Body of pancreas (tissue), 4 donors: ENCODE data around the gene CCDC126.

Source experiments
- POLR2A ChIP-seq, 3 donors: fragments of 450-650 bp; IDR thresholded peaks; one replicate each; pipeline ENCODE4 v1.6.1; 2016; ENCODE audit warnings: antibody characterized with exemption in 3 of 3, mild to moderate bottlenecking in 2 of 3
- TF ChIP-seq, protein P1 (sequence below), 7 experiments: fragments of 450-650 bp in 4 of 7; fragments of 200-600 bp in 3 of 7; sonication (generic) in 3 of 7; IDR thresholded peaks; one replicate each; pipeline ENCODE4 v1.5.1; 2016 to 2019; ENCODE audit warnings: antibody characterized with exemption in 7 of 7

DNA sequence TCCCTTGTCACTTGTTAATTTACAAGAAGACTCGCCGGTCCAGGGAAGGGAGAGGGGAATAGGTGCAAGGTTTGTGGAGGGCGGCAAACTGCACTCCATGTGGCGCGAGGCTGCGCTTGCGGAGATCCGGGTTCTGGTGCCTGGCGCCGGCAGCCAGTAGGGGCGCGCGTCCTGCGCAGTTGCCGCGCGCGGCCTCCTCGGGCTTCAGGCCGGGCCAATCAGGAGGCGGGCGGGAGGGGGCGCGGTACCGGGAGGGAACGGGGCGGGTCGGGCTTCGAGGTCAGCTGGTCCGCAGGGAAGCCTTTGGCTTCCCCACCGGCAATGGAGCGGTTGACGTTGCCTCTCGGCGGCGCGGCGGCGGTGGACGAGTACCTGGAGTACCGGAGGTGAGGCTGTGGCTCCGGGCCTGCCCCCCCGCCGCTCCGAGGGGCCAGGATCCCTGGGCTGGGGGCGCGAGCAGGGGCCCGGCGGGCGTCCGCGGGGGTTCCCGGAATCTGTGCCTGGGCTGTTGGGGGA lies 82.8 kb downstream of the CCDC126 start, which contains the start of gene FAM221A:
- TF ChIP-seq, protein P1, sequence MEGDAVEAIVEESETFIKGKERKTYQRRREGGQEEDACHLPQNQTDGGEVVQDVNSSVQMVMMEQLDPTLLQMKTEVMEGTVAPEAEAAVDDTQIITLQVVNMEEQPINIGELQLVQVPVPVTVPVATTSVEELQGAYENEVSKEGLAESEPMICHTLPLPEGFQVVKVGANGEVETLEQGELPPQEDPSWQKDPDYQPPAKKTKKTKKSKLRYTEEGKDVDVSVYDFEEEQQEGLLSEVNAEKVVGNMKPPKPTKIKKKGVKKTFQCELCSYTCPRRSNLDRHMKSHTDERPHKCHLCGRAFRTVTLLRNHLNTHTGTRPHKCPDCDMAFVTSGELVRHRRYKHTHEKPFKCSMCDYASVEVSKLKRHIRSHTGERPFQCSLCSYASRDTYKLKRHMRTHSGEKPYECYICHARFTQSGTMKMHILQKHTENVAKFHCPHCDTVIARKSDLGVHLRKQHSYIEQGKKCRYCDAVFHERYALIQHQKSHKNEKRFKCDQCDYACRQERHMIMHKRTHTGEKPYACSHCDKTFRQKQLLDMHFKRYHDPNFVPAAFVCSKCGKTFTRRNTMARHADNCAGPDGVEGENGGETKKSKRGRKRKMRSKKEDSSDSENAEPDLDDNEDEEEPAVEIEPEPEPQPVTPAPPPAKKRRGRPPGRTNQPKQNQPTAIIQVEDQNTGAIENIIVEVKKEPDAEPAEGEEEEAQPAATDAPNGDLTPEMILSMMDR (IDR thresholded peaks at IDR 0.05), result peak; percentile 76 to 95 (median 89)
- peak; percentile 77 to 85 (median 78) for TF ChIP-seq POLR2A (IDR thresholded peaks at IDR 0.05)
